Activated CD8-positive, alpha-beta memory T cell treated with anti-CD3 and anti-CD28 coated beads, Interleukin-2, amount 10 ng/mL, durations not matched to agents 7 days and 5 days (primary cell): ENCODE results near the gene CDKL5. TPM values are rescaled to one million over a fixed set of nuclear protein-coding genes. Genes with fewer than 3 reads are reported as not detected.

Experiments
- ATAC-seq: fragments of 150-1000 bp; cut with Tn5 transposase; one replicate; pipeline ENCODE4 v1.10.0; 2021; ENCODE audit warnings: moderate library complexity
- CTCF ChIA-PET: fragments of 350-600 bp; sonication (Branson Sonifier 250); formaldehyde crosslinking; loops from one replicate; lab custom pipeline; 2021; ENCODE audit warnings: antibody characterized with exemption; lab: Charles Lee
- DNase-seq: peaks from one replicate; pipeline ENCODE4 v3.0.0-alpha.2; 2020
- H3K27ac Mint-ChIP-seq: one replicate; pipeline ENCODE4 v1.8.0; 2021; ENCODE audit warnings: mild to moderate bottlenecking, mixed read lengths
- H3K27me3 Mint-ChIP-seq: one replicate; pipeline ENCODE4 v1.8.0; 2021; ENCODE audit warnings: mixed read lengths
- H3K36me3 Mint-ChIP-seq: one replicate; pipeline ENCODE4 v1.8.0; 2021; ENCODE audit warnings: mild to moderate bottlenecking, mixed read lengths
- H3K4me1 Mint-ChIP-seq: one replicate; pipeline ENCODE4 v1.8.0; 2021; ENCODE audit warnings: mixed read lengths
- H3K4me3 Mint-ChIP-seq: one replicate; pipeline ENCODE4 v1.8.0; 2021; ENCODE audit warnings: mild to moderate bottlenecking, moderate library complexity, mixed read lengths
- H3K9me3 Mint-ChIP-seq: one replicate; pipeline ENCODE4 v1.8.0; 2022; ENCODE audit warnings: low read depth, mixed read lengths
- total RNA-seq, 2 experiments: library from RNA; stranded (reverse); gene quantifications; one replicate each; pipeline ENCODE4 v1.2.3, GENCODE V29; 2021

Gene CDKL5
- total RNA-seq, 2 experiments from 2014 or later: 1.1 to 1.3 TPM

- no peak overlapping the region for H3K27ac Mint-ChIP-seq
- CTCF ChIA-PET: no interaction called here
- H3K4me1 Mint-ChIP-seq: no peaks in the 10 kb centered on the region
- ATAC-seq: no peak
- no peaks in the 10 kb centered on the region for H3K36me3 Mint-ChIP-seq
- no peaks in the 10 kb centered on the region for H3K27me3 Mint-ChIP-seq
- H3K4me3 Mint-ChIP-seq: no peak overlapping the region
- DNase-seq: no peak
- H3K9me3 Mint-ChIP-seq: no peaks in the 10 kb centered on the region
These were observed 188.7 kb downstream of the CDKL5 start for GRCh38 chrX:18613930-18614639.

- DNase-seq (no peak), ATAC-seq (no peak)
- Mint-ChIP-seq H3K27ac (no peak overlapping the region), H3K9me3 (no peaks in the 10 kb centered on the region), H3K4me3 (no peak overlapping the region), H3K27me3 (no peaks in the 10 kb centered on the region), H3K4me1 (no peaks in the 10 kb centered on the region), H3K36me3 (no peaks in the 10 kb centered on the region)
- CTCF ChIA-PET: no interaction called here
These were observed 191.4 kb downstream of the CDKL5 start for GRCh38 chrX:18616688-18617406.

- ATAC-seq (no peak), DNase-seq (no peak)
- H3K27ac Mint-ChIP-seq: no peak overlapping the region
- no peaks in the 10 kb centered on the region for H3K4me1 Mint-ChIP-seq
- no peaks in the 10 kb centered on the region for H3K27me3 Mint-ChIP-seq
- CTCF ChIA-PET: no interaction called here
- no peaks in the 10 kb centered on the region for H3K36me3 Mint-ChIP-seq
- H3K4me3 Mint-ChIP-seq: no peak overlapping the region
- H3K9me3 Mint-ChIP-seq: no peaks in the 10 kb centered on the region
These were observed 192.0 kb downstream of the CDKL5 start for GRCh38 chrX:18617407-18617750.

GRCh38 chrX:18619288-18619687 lies 193.9 kb downstream of the CDKL5 start:
- DNase-seq: no peak
- CTCF ChIA-PET: no interaction called here
- Mint-ChIP-seq H3K27ac (no peak overlapping the region), H3K9me3 (no peaks in the 10 kb centered on the region), H3K4me1 (no peaks in the 10 kb centered on the region), H3K4me3 (no peak overlapping the region), H3K36me3 (no peaks in the 10 kb centered on the region), H3K27me3 (no peaks in the 10 kb centered on the region)
- ATAC-seq: no peak

- Mint-ChIP-seq H3K4me3 (no peak overlapping the region), H3K4me1 (no peaks in the 10 kb centered on the region), H3K36me3 (no peaks in the 10 kb centered on the region), H3K9me3 (no peaks in the 10 kb centered on the region), H3K27ac (no peak overlapping the region), H3K27me3 (no peaks in the 10 kb centered on the region)
- ATAC-seq (no peak), DNase-seq (no peak)
- CTCF ChIA-PET: no interaction called here
These were observed 194.9 kb downstream of the CDKL5 start for GRCh38 chrX:18620349-18620748.

GRCh38 chrX:18624599-18624998 lies 199.2 kb downstream of the CDKL5 start:
- no peak overlapping the region for H3K4me3 Mint-ChIP-seq
- no peak overlapping the region for H3K27ac Mint-ChIP-seq
- no peak for ATAC-seq
- H3K27me3 Mint-ChIP-seq: no peaks in the 10 kb centered on the region
- CTCF ChIA-PET: no interaction called here
- H3K9me3 Mint-ChIP-seq: no peaks in the 10 kb centered on the region
- H3K36me3 Mint-ChIP-seq: no peaks in the 10 kb centered on the region
- no peaks in the 10 kb centered on the region for H3K4me1 Mint-ChIP-seq
- DNase-seq: no peak

- no peak for DNase-seq
- Mint-ChIP-seq H3K27ac (no peak overlapping the region), H3K27me3 (no peaks in the 10 kb centered on the region), H3K36me3 (no peaks in the 10 kb centered on the region), H3K9me3 (no peaks in the 10 kb centered on the region), H3K4me1 (no peaks in the 10 kb centered on the region), H3K4me3 (no peak overlapping the region)
- ATAC-seq: no peak
- CTCF ChIA-PET: no interaction called here
These were observed 205.5 kb downstream of the CDKL5 start for GRCh38 chrX:18630934-18631333.

- ATAC-seq (no peak), DNase-seq (no peak)
- H3K27me3 Mint-ChIP-seq: no peaks in the 10 kb centered on the region
- no peaks in the 10 kb centered on the region for H3K4me1 Mint-ChIP-seq
- no peak overlapping the region for H3K4me3 Mint-ChIP-seq
- H3K9me3 Mint-ChIP-seq: no peaks in the 10 kb centered on the region
- no peak overlapping the region for H3K27ac Mint-ChIP-seq
- CTCF ChIA-PET: no interaction called here
- no peaks in the 10 kb centered on the region for H3K36me3 Mint-ChIP-seq
These were observed 213.0 kb downstream of the CDKL5 start for GRCh38 chrX:18638398-18638797.

- Mint-ChIP-seq H3K27me3 (no peaks in the 10 kb centered on the region), H3K4me3 (no peak overlapping the region), H3K9me3 (no peaks in the 10 kb centered on the region), H3K27ac (no peak overlapping the region), H3K4me1 (no peaks in the 10 kb centered on the region), H3K36me3 (no peaks in the 10 kb centered on the region)
- no peak for DNase-seq
- CTCF ChIA-PET: no interaction called here
- no peak for ATAC-seq
These were observed 213.9 kb downstream of the CDKL5 start for GRCh38 chrX:18639280-18639679.

- H3K27me3 Mint-ChIP-seq: no peaks in the 10 kb centered on the region
- H3K9me3 Mint-ChIP-seq: no peaks in the 10 kb centered on the region
- no peak for ATAC-seq
- H3K4me1 Mint-ChIP-seq: no peaks in the 10 kb centered on the region
- CTCF ChIA-PET: no interaction called here
- H3K27ac Mint-ChIP-seq: no peak overlapping the region
- H3K36me3 Mint-ChIP-seq: no peaks in the 10 kb centered on the region
- H3K4me3 Mint-ChIP-seq: no peak overlapping the region
- no peak for DNase-seq
These were observed 215.3 kb downstream of the CDKL5 start for GRCh38 chrX:18640686-18641085.

GRCh38 chrX:18643243-18643642 lies 217.8 kb downstream of the CDKL5 start:
- no peak for ATAC-seq
- no peak overlapping the region for H3K4me3 Mint-ChIP-seq
- CTCF ChIA-PET: no interaction called here

GRCh38 chrX:18643853-18644252 lies 218.4 kb downstream of the CDKL5 start:
- no peak overlapping the region for H3K4me3 Mint-ChIP-seq
- CTCF ChIA-PET: no interaction called here
- H3K27ac Mint-ChIP-seq: no peak overlapping the region
- H3K36me3 Mint-ChIP-seq: no peaks in the 10 kb centered on the region
- no peaks in the 10 kb centered on the region for H3K9me3 Mint-ChIP-seq
- no peaks in the 10 kb centered on the region for H3K4me1 Mint-ChIP-seq
- no peak for ATAC-seq
- DNase-seq: no peak
- H3K27me3 Mint-ChIP-seq: no peaks in the 10 kb centered on the region

More at GRCh38 chrX:18643243-18643642, 217.8 kb downstream of the CDKL5 start:
- H3K4me1 Mint-ChIP-seq: no peaks in the 10 kb centered on the region
- H3K9me3 Mint-ChIP-seq: no peaks in the 10 kb centered on the region
- H3K27me3 Mint-ChIP-seq: no peaks in the 10 kb centered on the region
- no peaks in the 10 kb centered on the region for H3K36me3 Mint-ChIP-seq
- no peak overlapping the region for H3K27ac Mint-ChIP-seq
- no peak for DNase-seq

GRCh38 chrX:18647621-18648020 lies 222.2 kb downstream of the CDKL5 start:
- ATAC-seq (no peak), DNase-seq (no peak)
- Mint-ChIP-seq H3K36me3 (no peaks in the 10 kb centered on the region), H3K4me3 (no peak overlapping the region), H3K27me3 (no peaks in the 10 kb centered on the region), H3K27ac (no peak overlapping the region), H3K9me3 (no peaks in the 10 kb centered on the region), H3K4me1 (no peaks in the 10 kb centered on the region)
- CTCF ChIA-PET: no interaction called here

- no peak for ATAC-seq
- no peak for DNase-seq
- Mint-ChIP-seq H3K27ac (no peak overlapping the region), H3K4me1 (no peaks in the 10 kb centered on the region), H3K9me3 (no peaks in the 10 kb centered on the region), H3K36me3 (no peaks in the 10 kb centered on the region), H3K27me3 (no peaks in the 10 kb centered on the region), H3K4me3 (no peak overlapping the region)
- CTCF ChIA-PET: no interaction called here
These were observed 224.1 kb downstream of the CDKL5 start for GRCh38 chrX:18649498-18649951.
